Myocyte (in vitro differentiated cells): ENCODE measurements around the gene TRIM38. TPM values are rescaled to one million over a fixed set of nuclear protein-coding genes. Genes with fewer than 3 reads are reported as not detected.
A peak's percentile ranks its signal among the peaks of the same experiment; 100 is the strongest.
"Not testable (repeated sequence)": the region's sequence is repeated elsewhere in the genome, so short reads cannot be mapped to it uniquely, and the experiment has no call there.

Experiments
- DNase-seq: peaks from one replicate; pipeline ENCODE4 v3.0.0-alpha.2; 2012; ENCODE audit warnings: low read depth
- total RNA-seq: library from RNA; depleted of rRNA; stranded (reverse); fragments of >200 nt; gene quantifications from 2 replicates; pipeline ENCODE4 v1.2.3, GENCODE V29; 2014

TRIM38 gene
- total RNA-seq, 1 donor from 2014 or later: 28.7 TPM

DNA sequence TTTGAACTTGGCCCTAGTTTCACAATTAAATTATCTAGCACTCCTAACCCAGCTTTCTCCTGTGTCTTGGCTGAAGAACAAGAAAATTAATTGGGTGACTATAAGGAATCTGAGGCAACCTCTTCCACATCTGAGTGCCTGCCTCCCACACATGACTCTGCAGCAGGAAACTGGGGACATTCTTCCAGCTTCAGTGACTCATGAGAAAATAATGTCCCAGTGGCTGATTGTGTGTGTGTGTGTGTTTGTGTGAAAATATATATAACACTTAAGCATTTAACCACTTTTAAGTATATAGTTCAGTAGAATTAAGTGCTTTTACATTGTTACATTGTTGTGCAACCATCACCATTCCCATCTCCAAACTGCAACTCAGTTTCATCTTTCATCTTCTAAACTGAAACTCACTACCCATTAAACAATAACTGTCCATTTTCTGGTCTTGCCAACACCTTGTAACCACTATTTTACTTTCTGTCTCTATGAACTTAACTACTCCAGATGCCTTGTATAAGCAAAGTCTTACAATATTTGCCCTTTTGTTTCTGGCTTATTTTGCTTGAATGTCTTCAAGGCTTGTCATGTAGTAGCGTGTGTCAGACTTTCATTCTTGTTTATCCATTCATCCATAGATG is 8.7 kb downstream of the TRIM38 start:
- DNase-seq: peak; percentile 65

DNA sequence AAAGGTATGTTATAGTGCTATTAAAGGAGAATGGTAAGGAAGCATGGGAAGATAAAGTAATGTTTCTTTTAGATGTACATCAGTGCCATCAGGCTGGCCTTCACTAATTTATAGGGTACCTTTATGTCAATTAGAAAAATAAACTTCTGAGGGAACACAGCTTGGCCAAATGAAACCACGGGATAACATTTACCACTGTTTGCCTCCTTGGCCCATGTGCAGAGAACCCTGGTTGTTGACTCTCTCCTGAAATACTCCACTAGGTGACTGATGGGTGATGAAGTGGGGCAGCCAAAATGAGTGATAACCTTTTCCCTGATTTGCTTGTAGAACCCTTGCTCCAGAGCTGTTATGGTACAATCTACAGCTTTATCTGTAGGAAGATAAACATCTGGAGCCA is 9.5 kb downstream of the TRIM38 start:
- DNase-seq: no peak

DNA sequence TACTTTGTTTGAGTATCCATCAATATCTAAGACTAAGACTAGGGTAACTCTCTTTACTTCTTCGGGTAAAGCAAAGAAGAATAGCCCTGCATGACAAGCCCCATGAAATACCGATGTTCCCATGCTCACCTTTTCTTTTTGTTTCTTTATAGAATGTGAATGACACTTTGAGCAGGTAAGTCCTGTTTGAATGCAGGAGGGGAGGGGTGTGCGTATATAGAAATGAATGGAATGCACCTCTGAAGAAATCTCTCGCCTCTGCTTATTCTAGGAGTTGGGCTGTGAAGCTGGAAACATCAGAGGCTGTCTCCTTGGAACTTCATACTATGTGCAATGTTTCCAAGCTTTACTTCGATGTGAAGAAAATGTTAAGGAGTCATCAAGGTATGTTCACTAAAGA is 10.3 kb downstream of the TRIM38 start:
- DNase-seq: no peak

DNA sequence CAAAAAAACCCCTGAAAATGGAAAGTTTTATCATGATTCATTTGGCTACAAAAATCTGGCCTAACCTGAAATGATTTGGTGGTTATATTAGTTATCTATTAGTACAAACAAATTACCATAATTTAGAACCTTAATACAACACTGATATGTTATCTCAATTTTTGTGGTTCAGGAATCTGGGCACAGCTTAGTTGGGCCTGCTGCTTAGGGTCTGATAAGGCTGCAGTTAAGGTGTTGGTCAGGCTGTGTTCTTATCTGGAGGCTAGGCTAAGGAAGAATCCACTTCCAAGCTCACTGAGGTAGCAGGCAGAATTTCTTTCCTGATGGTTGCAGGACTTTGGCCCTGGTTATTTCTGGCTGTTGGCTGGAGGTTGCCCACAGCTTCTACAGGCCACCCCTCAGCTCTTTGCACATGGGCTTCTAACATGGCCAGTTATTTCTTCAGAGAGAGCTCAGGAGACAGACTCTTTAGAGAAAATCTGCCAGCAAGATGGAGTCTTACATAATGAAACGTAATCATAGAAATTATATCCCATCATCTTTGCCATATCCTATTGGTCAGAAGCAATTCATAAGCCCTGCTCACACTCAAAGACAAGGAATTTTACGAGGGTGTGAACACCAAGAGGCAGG is 11.4 kb downstream of the TRIM38 start:
- no peak for DNase-seq

DNA sequence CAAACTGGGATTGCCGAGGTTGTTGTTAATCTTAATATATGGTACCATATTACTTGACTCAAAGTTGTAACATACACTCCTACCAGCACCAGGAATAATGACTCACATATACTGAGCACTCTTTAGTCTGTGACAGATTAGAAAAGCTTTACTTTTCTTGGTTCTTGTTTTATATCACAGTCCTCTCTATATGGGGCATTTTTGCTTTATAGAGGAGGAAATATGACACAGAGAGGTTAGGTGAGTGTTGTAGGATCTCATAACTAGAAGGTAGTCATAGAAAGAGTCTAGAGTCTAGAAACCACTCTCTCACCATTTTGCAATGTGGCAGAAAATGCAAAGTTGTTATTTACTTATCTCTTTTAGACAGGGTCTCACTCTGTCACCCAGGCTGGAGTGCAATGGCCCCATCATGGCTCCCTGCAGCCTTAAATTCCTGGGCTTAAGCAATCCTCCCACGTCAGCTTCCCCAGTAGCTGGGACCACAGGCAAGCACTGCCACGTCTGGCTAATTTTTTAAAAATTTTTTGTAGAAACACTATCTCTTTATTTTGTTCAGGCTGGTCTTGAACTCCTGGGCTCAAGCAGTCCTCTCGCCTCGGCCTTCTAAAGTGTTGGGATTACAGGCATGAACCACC is 13.4 kb downstream of the TRIM38 start:
- no peak for DNase-seq

DNA sequence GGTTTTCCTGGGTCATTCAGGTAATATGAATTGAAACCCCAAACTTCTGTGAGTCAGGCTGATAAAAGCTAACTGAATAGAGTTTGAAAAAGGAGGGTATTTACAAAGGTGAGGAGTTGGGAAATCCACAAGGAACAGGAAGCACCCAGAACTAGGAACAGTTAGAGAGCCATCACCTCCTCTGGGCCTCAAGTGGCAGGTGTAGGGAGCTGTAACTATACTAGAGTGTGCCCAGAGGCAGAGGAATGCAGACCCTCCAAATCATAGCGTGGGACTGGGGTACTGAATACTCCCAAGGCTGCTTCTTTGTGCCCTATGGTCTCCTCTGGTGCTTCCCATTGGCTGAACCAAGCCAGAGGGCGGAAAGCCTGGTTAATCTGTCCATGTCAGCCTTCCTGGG is 18.3 kb downstream of the TRIM38 start:
- DNase-seq: no peak

DNA sequence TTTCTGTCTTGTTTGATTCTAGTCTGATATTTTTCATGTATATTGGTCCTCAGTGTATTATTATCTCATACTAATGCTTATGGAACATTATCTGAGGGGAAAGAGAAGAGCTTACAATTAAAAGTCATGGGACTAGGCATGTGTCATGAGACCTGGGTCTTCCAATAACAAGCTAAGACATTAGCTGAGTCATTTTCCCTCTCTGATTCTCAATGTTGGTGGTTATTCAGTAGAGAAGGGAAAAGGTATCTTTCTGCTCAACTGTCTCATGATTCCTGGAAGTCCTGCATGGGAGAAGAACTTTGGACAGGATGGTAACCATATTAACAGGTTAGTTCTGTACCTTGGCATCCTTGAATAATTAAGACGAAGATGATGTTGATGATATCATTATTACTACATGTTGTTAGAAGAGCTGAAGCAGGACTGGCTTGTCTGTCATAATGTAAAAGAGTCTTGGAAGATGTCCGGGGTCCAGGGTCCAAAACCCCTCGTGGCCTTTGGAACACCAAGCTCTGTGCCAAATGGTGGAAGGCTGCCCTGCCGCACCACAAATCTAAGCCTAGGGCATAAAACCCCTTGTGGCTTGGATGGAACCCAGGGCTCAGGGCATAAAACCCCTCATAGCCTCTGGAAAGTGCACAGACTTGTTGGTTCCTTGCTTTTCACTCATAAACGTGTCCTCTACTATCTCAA is 19.1 kb downstream of the TRIM38 start:
- DNase-seq: no peak

DNA sequence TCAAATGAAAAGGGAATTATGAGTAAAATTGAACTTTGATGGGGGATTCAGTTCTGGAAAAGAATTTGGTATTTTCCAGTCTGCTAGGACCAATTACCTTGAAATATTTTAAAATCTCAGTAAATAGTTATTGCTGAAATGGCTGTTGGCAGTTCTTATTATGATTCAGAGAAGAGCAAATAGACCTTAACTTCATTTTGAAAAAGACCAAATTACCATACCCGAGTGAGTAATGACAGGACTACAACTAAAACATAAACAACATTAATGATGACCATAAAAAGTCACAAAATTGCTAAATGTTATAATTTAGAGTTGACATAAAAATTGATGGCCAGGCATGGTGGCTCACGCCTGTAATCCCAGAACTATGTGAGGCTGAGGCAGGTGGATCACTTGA is 21.7 kb downstream of the TRIM38 start:
- DNase-seq: no peak

DNA sequence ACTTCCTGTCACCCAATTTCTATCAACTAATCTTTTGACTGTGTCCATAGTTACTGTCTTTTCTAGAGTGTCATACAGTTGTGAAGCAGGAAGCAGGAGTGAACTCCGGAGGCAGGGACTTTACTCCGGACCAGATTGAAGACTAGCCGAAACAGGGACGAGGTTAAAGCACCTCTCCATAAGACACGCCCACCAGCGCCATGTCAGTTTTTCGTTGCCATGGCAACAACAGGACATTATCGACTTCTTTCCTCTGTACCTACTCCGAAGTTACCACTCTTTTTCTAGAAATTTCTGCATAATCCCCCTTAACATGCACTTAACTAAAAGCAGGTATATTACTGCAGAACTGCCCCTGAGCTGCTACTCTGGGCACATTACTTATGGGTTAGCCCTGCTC is 25.2 kb downstream of the TRIM38 start:
- DNase-seq: no peak

DNA sequence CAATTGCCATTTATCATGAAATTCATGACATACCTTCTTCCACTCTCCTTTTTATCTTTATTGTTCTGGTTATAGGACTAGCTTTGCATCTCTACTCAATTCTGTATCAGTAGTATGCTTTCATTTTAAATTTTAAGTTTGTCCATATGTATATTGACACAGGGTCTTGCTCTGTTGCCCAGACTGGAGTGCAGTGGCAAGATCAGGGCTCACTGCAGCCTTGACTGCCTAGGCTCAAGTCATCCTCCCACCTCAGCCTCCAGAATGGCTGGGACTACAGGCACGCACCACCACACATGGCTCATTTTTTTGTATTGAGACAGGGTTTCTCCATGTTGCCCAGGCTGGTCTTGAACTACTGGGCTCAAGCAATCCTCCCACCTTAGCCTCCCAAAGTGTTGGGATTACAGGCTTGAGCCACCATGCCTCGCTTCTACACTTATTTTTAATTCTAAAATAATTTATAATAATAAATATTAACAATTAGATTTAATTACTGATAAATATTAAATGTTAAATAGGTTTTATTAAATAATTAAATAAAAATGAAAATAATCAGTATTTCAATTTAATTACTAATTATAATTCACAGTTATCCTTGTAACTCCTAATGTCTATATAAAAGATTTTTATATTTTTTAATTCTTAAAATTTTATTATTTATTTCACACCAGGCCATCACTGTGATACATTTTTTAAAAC is 27.7 kb downstream of the TRIM38 start:
- no peak for DNase-seq

DNA sequence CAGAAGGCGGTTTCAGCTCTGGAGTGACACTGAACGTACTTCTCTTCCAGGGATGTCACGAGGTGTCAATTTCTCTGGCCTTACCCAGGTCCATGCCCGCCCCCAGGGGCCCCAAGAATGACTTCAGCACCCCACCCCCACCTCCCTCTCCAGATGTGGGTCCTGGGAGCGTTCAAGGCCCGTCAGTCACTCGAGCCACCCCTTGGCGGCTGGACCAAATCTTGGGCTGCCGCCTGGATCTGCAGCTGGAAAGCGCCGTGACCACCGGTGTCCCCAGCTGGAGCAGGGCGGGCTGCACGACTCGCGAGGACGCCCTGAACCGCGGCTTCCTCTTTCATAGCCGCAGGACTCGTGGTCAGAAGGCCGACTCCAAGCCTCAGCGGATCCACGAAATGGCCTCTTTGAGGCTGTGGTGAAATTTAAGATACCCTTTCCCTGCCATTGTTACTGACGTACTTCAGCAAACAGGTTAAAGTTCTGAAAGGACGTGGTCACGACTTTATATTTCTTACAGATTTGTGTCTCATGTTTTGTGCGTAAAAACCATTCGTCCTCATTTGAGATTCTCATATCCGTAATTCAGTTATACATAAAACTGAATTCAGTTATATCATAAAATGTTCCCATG is 29.3 kb downstream of the TRIM38 start:
- DNase-seq: peak; percentile 87

DNA sequence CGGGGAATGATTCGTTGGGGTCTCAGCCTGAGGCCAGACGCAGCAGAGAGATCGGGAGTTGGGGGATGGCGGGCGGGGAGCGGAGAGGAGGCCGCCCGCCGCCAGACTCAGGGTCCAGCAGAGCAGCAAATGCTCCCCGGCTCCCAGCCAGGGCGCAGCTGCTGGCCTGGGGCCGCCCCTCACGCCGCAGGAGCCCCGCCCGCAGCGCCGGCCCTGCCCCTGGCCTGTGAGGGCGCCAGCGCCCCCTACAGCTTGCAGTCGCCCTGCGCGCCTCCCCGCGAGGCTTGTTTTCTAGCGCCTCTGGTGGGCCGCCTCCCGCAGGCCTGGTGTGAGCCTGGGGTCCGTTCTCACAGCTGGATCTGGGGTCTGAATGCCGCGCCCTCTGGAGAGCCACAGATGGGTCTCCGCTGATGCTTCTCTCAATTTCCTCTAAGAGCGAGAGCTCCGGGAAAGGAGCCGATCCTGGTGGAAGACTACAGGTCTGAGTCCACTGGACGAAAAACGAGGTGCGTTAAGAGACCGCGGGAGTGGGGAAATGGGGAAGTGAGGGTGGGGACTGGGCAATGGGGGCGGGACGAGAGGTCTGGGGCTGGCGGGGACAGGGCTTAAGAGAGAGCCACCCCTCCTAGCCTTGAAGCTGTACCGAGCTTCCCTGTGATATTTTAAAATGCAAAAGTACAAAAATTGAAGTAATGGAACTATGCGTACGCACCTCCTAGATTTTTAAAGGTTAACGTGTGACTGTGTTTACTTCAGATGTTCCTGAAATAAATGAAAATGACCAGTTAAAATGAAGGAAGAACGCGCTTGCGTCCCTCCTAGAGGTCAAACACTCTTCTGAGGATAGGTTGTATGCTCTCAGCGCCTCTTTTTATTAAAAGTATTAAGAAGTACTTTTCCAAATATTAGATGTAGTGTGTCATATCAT is 30.1 kb downstream of the TRIM38 start:
- peak; percentile 94 for DNase-seq

DNA sequence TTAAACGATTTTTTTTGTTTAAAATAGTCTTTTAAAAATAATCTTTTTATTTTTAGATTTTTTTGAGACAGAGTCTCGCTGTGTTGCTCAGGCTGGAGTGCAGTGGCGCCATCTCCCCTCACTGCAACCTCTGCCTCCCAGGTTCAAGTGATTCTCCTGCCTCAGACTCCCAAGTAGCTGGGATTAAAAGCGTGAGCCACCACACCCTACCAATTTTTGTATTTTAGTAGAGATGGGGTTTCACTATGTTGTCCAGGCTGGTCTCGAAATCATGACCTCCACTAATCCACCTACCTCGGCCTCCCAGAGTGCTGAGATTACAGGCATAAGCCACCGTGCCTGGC is 30.7 kb downstream of the TRIM38 start:
- DNase-seq: not testable (repeated sequence)

DNA sequence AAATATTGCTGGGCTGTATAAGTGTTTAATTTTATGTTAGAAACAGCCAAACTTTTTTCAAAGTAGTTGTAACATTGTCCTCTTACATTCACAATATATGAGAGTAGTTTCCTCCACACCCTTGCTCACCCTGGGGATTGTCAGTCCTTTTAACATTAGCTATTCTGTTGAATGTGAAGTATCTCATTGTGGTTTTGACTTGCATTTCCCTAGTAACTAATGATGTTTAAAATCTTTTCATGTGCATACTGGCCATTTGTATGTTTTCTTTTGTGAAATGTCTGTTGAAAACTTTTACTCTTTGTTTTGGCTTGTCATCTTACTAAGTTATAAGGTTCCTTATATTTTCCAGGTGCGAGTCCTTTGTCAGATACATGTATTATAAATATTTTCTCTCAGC is 32.9 kb downstream of the TRIM38 start:
- peak; percentile 18 for DNase-seq

DNA sequence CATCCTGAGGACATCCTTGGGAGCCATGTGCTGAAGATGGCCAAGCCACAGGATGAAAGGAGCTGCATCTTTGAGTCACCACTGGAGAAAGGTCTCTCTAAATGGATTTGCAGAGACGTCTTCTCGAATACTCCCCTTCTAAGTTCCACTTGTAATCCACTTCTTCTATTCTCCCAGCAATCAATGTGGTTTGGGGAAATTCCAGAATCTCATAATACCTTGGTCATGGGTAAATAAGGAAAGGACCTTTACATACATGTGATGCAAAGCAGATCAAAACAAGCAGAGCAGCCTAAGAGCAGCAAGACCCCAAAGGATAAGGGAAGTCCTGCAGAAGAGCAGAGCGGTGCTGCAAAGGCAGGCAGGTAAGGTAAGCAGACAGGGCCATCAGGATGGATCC is 35.3 kb downstream of the TRIM38 start:
- DNase-seq: no peak

DNA sequence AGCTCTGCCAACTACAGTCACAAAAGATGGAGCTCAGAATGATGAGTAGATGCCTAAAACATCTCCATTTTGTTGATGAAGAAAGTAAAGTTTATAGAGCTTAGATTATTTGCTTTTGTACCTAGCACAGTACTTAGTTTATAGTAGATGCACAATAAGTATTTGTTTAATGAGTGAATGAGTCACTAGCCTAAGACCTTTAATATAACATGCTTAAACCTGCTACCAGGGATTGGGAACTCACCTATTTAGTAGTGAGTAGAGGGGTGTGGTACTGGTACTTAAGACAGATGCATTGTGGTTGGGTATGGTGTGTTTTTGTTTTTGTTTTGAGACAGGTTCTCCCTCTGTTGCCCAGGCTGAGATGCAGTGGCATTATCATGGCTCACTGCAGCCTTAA is 35.8 kb downstream of the TRIM38 start:
- DNase-seq: no peak

DNA sequence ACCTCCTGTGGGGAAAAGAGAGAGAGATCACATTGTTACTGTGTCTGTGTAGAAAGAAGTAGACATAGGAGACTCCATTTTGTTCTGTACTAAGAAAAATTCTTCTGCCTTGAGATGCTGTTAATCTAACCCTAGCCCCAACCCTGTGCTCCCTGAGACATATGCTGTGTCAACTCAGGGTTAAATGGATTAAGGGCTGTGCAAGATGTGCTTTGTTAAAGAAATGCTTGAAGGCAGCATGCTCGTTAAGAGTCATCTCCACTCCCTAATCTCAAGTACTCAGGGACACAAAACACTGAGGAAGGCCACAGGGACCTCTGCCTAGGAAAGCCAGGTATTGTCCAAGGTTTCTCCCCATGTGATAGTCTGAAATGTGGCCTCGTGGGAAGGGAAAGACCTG is 36.6 kb downstream of the TRIM38 start:
- not testable (repeated sequence) for DNase-seq

DNA sequence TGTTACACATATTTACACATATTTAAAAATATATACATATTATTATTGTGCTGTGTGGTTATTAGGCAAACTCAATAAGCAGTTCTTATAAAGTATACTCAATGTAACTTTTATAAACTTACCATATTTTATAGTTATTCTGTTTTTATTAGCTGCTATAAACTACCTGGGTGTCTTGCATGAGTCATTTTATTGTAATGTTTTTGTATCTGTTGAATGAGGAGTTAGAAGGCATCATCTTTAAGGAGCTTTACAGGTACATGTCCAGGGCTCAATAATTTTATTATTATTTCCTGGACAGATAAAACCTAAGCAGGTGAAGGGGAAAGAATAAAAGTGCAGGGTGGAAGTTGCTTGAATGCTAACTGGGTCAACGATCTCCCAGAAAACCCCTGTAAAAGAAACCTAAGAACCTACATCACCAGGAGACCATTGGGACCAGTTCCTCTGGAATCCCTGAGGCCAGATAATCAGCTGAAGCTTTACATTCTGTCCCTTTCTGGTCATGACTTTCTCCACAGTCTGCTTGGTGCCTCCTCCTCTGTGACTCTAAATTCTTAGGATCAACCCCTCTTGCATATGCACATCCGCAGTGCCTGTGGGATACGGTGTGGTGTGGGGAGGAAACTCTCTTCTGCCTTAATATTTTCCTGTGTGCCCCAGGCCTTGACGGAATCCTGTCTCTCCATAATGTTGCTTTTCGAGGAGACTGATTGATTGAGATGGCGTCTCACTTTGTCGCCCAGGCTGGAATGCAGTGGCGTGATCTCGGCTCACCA is 38.0 kb downstream of the TRIM38 start:
- no peak for DNase-seq

DNA sequence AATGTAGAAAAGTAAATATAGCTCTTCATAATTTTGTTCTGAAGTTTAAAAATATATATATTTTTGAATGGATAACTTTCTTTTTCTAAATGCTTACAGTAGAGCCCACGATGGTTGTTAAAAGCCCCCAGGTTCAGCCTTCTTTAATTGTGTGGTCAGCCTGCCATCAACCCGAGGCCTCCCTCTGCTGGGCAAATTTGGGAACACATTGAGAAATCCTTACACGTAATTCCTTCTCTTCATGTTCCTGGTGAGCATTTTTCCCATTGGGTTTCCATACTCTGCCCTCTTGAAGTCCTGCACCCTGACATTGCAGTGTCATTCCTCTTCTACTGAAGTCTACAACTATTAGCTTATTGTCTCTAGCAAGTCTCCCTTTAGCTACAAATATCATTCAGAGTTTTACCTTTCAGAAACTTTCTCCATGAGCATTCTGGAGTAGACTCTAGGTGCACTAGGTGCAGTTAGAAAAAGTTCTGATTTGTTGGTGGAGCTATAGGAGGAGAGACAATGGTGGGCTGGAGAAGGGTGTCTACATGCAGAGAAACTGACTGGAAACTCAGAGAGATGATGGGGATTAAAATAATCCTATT is 40.6 kb downstream of the TRIM38 start:
- DNase-seq: peak; percentile 71
